Stimulated activated naive CD8-positive, alpha-beta T cell treated with anti-CD3 and anti-CD28 coated beads, Interleukin-15, Interleukin-2, amounts not matched to agents 100 ng/mL and 50 ng/mL, for 24 hours (primary cell): ENCODE measurements around the gene KRT14.
"Not testable (repeated sequence)": the region's sequence is repeated elsewhere in the genome, so short reads cannot be mapped to it uniquely, and the experiment has no call there.

Experiments used
- H3K27ac Mint-ChIP-seq: one replicate; pipeline ENCODE4 v1.8.0; 2021; ENCODE audit warnings: mild to moderate bottlenecking, mixed read lengths
- H3K27me3 Mint-ChIP-seq: one replicate; pipeline ENCODE4 v1.8.0; 2021; ENCODE audit warnings: mixed read lengths
- H3K36me3 Mint-ChIP-seq: one replicate; pipeline ENCODE4 v1.8.0; 2021; ENCODE audit warnings: low read depth, mixed read lengths
- H3K4me1 Mint-ChIP-seq: one replicate; pipeline ENCODE4 v1.8.0; 2021; ENCODE audit warnings: low read depth, mixed read lengths
- H3K4me3 Mint-ChIP-seq: one replicate; pipeline ENCODE4 v1.8.0; 2021; ENCODE audit warnings: mild to moderate bottlenecking, mixed read lengths
- H3K9me3 Mint-ChIP-seq: one replicate; pipeline ENCODE4 v1.8.0; 2021; ENCODE audit warnings: mixed read lengths

The KRT14 gene

GRCh38 chr17:41552455-41552854 is 34.2 kb downstream of the KRT14 start:
- H3K27ac Mint-ChIP-seq, result no peak overlapping the region
- peaks cover 23% of the 10 kb centered on the region for H3K4me1 Mint-ChIP-seq
- H3K9me3 Mint-ChIP-seq, result no peaks in the 10 kb centered on the region
- no peaks in the 10 kb centered on the region for H3K36me3 Mint-ChIP-seq
- H3K4me3 Mint-ChIP-seq, result no peak overlapping the region
- peaks cover 25% of the 10 kb centered on the region for H3K27me3 Mint-ChIP-seq

GRCh38 chr17:41551365-41551764 is 35.3 kb downstream of the KRT14 start:
- H3K36me3 Mint-ChIP-seq, result peaks cover 7% of the 10 kb centered on the region
- peaks cover 25% of the 10 kb centered on the region for H3K27me3 Mint-ChIP-seq
- peaks cover 23% of the 10 kb centered on the region for H3K4me1 Mint-ChIP-seq
- no peak overlapping the region for H3K4me3 Mint-ChIP-seq
- peaks cover 5% of the 10 kb centered on the region for H3K9me3 Mint-ChIP-seq
- H3K27ac Mint-ChIP-seq, result no peak overlapping the region

GRCh38 chr17:41549596-41550039 is 37.1 kb downstream of the KRT14 start:
- Mint-ChIP-seq H3K27ac (no peak overlapping the region), H3K36me3 (peaks cover 7% of the 10 kb centered on the region), H3K27me3 (peaks cover 22% of the 10 kb centered on the region), H3K4me3 (no peak overlapping the region), H3K9me3 (peaks cover 5% of the 10 kb centered on the region), H3K4me1 (peaks cover 23% of the 10 kb centered on the region)

- H3K27ac Mint-ChIP-seq, result no peak overlapping the region
- peak overlapping the region; percentile 17 for H3K4me3 Mint-ChIP-seq
- peaks cover 23% of the 10 kb centered on the region for H3K4me1 Mint-ChIP-seq
- H3K27me3 Mint-ChIP-seq, result peaks cover 17% of the 10 kb centered on the region
- H3K9me3 Mint-ChIP-seq, result peaks cover 5% of the 10 kb centered on the region
- H3K36me3 Mint-ChIP-seq, result peaks cover 7% of the 10 kb centered on the region
Measured at GRCh38 chr17:41548844-41549595, 37.7 kb downstream of the KRT14 start.

GRCh38 chr17:41547921-41548843 is 38.5 kb downstream of the KRT14 start:
- H3K36me3 Mint-ChIP-seq, result peaks cover 7% of the 10 kb centered on the region
- H3K27ac Mint-ChIP-seq, result no peak overlapping the region
- peaks cover 23% of the 10 kb centered on the region for H3K4me1 Mint-ChIP-seq
- H3K4me3 Mint-ChIP-seq, result no peak overlapping the region
- H3K27me3 Mint-ChIP-seq, result peaks cover 11% of the 10 kb centered on the region
- peaks cover 5% of the 10 kb centered on the region for H3K9me3 Mint-ChIP-seq

- Mint-ChIP-seq H3K27me3 (peaks cover 10% of the 10 kb centered on the region), H3K36me3 (peaks cover 7% of the 10 kb centered on the region), H3K4me1 (peaks cover 23% of the 10 kb centered on the region), H3K4me3 (no peak overlapping the region), H3K27ac (no peak overlapping the region), H3K9me3 (peaks cover 5% of the 10 kb centered on the region)
Measured at GRCh38 chr17:41547378-41547841, 39.3 kb downstream of the KRT14 start.

- H3K9me3 Mint-ChIP-seq, result peaks cover 5% of the 10 kb centered on the region
- no peak overlapping the region for H3K4me3 Mint-ChIP-seq
- peaks cover 7% of the 10 kb centered on the region for H3K36me3 Mint-ChIP-seq
- H3K4me1 Mint-ChIP-seq, result peaks cover 23% of the 10 kb centered on the region
- peaks cover 10% of the 10 kb centered on the region for H3K27me3 Mint-ChIP-seq
- no peak overlapping the region for H3K27ac Mint-ChIP-seq
Measured at GRCh38 chr17:41546819-41547218, 39.9 kb downstream of the KRT14 start.

- Mint-ChIP-seq H3K9me3 (peaks cover 5% of the 10 kb centered on the region), H3K27ac (no peak overlapping the region), H3K36me3 (peaks cover 7% of the 10 kb centered on the region), H3K4me1 (peaks cover 23% of the 10 kb centered on the region), H3K27me3 (peaks cover 10% of the 10 kb centered on the region), H3K4me3 (no peak overlapping the region)
Measured at GRCh38 chr17:41545829-41546410, 40.8 kb downstream of the KRT14 start.

GRCh38 chr17:41544935-41545334 is 41.8 kb downstream of the KRT14 start:
- no peak overlapping the region for H3K4me3 Mint-ChIP-seq
- no peak overlapping the region for H3K27ac Mint-ChIP-seq
- H3K4me1 Mint-ChIP-seq, result peaks cover 23% of the 10 kb centered on the region
- H3K27me3 Mint-ChIP-seq, result peaks cover 10% of the 10 kb centered on the region
- H3K9me3 Mint-ChIP-seq, result peaks cover 5% of the 10 kb centered on the region
- H3K36me3 Mint-ChIP-seq, result peaks cover 7% of the 10 kb centered on the region

- Mint-ChIP-seq H3K27ac (no peak overlapping the region), H3K4me1 (peaks cover 20% of the 10 kb centered on the region), H3K27me3 (peaks cover 10% of the 10 kb centered on the region), H3K9me3 (peaks cover 5% of the 10 kb centered on the region), H3K36me3 (peaks cover 7% of the 10 kb centered on the region), H3K4me3 (no peak overlapping the region)
Measured at GRCh38 chr17:41544491-41544892, 42.2 kb downstream of the KRT14 start.

- H3K4me3 Mint-ChIP-seq, H3K27ac Mint-ChIP-seq, H3K9me3 Mint-ChIP-seq, H3K4me1 Mint-ChIP-seq, H3K36me3 Mint-ChIP-seq: not testable (repeated sequence)
- peaks cover 10% of the 10 kb centered on the region for H3K27me3 Mint-ChIP-seq
Measured at GRCh38 chr17:41542786-41543185, 43.9 kb downstream of the KRT14 start.

- Mint-ChIP-seq H3K9me3 (peaks cover 5% of the 10 kb centered on the region), H3K36me3 (peaks cover 7% of the 10 kb centered on the region), H3K4me1 (no peaks in the 10 kb centered on the region), H3K27ac (no peak overlapping the region), H3K27me3 (peaks cover 12% of the 10 kb centered on the region), H3K4me3 (no peak overlapping the region)
Measured at GRCh38 chr17:41542357-41542756, 44.3 kb downstream of the KRT14 start.

- Mint-ChIP-seq H3K4me3 (no peak overlapping the region), H3K27me3 (peaks cover 11% of the 10 kb centered on the region), H3K27ac (no peak overlapping the region), H3K36me3 (no peaks in the 10 kb centered on the region), H3K4me1 (no peaks in the 10 kb centered on the region), H3K9me3 (no peaks in the 10 kb centered on the region)
Measured at GRCh38 chr17:41540921-41541625, 45.6 kb downstream of the KRT14 start.

- H3K27me3 Mint-ChIP-seq, result peaks cover 13% of the 10 kb centered on the region
- no peak overlapping the region for H3K4me3 Mint-ChIP-seq
- no peaks in the 10 kb centered on the region for H3K4me1 Mint-ChIP-seq
- no peaks in the 10 kb centered on the region for H3K36me3 Mint-ChIP-seq
- H3K27ac Mint-ChIP-seq, result no peak overlapping the region
- H3K9me3 Mint-ChIP-seq, result no peaks in the 10 kb centered on the region
Measured at GRCh38 chr17:41539979-41540701, 46.6 kb downstream of the KRT14 start.
